ENCODE measurements around the gene UBE2G2.

Gene UBE2G2

GRCh38 chr21:44793592-44794374, 7.8 kb downstream of the UBE2G2 start:
- no peak overlapping the region for H4K5ac ChIP-seq (ENCODE audit: low read length)
- no peak overlapping the region for H2BK5ac ChIP-seq (ENCODE audit: low read length)
- H2BK120ac ChIP-seq (ENCODE audit: low read depth, low read length): no peak overlapping the region
- no peaks in the 10 kb centered on the region for H3K36me3 ChIP-seq (ENCODE audit: control insufficient read depth, insufficient read depth, low read length)
- DNase-seq: no peak
- no peak overlapping the region for H3K27ac ChIP-seq (ENCODE audit: low read depth, low read length)
- H2BK15ac ChIP-seq (replicated peaks; ENCODE audit: low read depth): no peak overlapping the region
- H3K79me1 ChIP-seq (ENCODE audit: low read length): peaks cover 33% of the 10 kb centered on the region
- no peak overlapping the region for H3K9ac ChIP-seq (ENCODE audit: low read length)
- H3K18ac ChIP-seq (ENCODE audit: low read length): no peak overlapping the region
- peaks cover 3% of the 10 kb centered on the region for H3K4me1 ChIP-seq (ENCODE audit: control insufficient read depth, low read depth, low read length)
- no peak overlapping the region for H2AK5ac ChIP-seq (ENCODE audit: low read length)
- peaks cover 69% of the 10 kb centered on the region for H3K79me2 ChIP-seq (ENCODE audit: control insufficient read depth, insufficient read depth, low read length)
- H3K27me3 ChIP-seq (ENCODE audit: insufficient read depth, low read length, poor library complexity): no peaks in the 10 kb centered on the region
- no peak overlapping the region for H3K4me3 ChIP-seq (ENCODE audit: low read length)
- H3K4me2 ChIP-seq (ENCODE audit: low read length): no peak overlapping the region
- H3K56ac ChIP-seq (ENCODE audit: low read length): no peak overlapping the region
- no CpG with 5 or more reads among the region's 4 CpGs for WGBS (ENCODE audit: extremely low coverage, insufficient coverage, low lambda C conversion rate)
- no peak overlapping the region for H3K23ac ChIP-seq (ENCODE audit: low read length)
- H4K8ac ChIP-seq (ENCODE audit: low read depth, low read length): no peak overlapping the region
- H3K4ac ChIP-seq (ENCODE audit: low read depth, low read length): no peak overlapping the region

GRCh38 chr21:44792702-44793591, 8.7 kb downstream of the UBE2G2 start:
- Histone ChIP-seq H2BK5ac (ENCODE audit: low read length) (no peak overlapping the region), H3K79me2 (ENCODE audit: control insufficient read depth, insufficient read depth, low read length) (peaks cover 63% of the 10 kb centered on the region), H3K36me3 (ENCODE audit: control insufficient read depth, insufficient read depth, low read length) (no peaks in the 10 kb centered on the region), H3K4ac (ENCODE audit: low read depth, low read length) (no peak overlapping the region), H3K9ac (ENCODE audit: low read length) (peak overlapping the region; percentile 53), H3K18ac (ENCODE audit: low read length) (no peak overlapping the region), H3K27me3 (ENCODE audit: insufficient read depth, low read length, poor library complexity) (no peaks in the 10 kb centered on the region), H3K4me1 (ENCODE audit: control insufficient read depth, low read depth, low read length) (peaks cover 3% of the 10 kb centered on the region), H3K79me1 (ENCODE audit: low read length) (peaks cover 32% of the 10 kb centered on the region), H3K23ac (ENCODE audit: low read length) (no peak overlapping the region), H3K4me2 (ENCODE audit: low read length) (no peak overlapping the region), H4K5ac (ENCODE audit: low read length) (no peak overlapping the region), H2BK15ac (replicated peaks; ENCODE audit: low read depth) (no peak overlapping the region), H4K8ac (ENCODE audit: low read depth, low read length) (no peak overlapping the region), H3K4me3 (ENCODE audit: low read length) (no peak overlapping the region), H2BK120ac (ENCODE audit: low read depth, low read length) (no peak overlapping the region), H2AK5ac (ENCODE audit: low read length) (no peak overlapping the region), H3K56ac (ENCODE audit: low read length) (peak overlapping the region; percentile 71), H3K27ac (ENCODE audit: low read depth, low read length) (no peak overlapping the region)
- WGBS (ENCODE audit: extremely low coverage, insufficient coverage, low lambda C conversion rate): no CpG with 5 or more reads among the region's 10 CpGs
- peak; percentile 78 for DNase-seq

GRCh38 chr21:44791993-44792392, 9.6 kb downstream of the UBE2G2 start:
- H3K4ac ChIP-seq (ENCODE audit: low read depth, low read length): no peak overlapping the region
- no peak overlapping the region for H2AK5ac ChIP-seq (ENCODE audit: low read length)
- H2BK5ac ChIP-seq (ENCODE audit: low read length): no peak overlapping the region
- H3K27ac ChIP-seq (ENCODE audit: low read depth, low read length): no peak overlapping the region
- no peak overlapping the region for H3K56ac ChIP-seq (ENCODE audit: low read length)
- no peak for DNase-seq
- peaks cover 62% of the 10 kb centered on the region for H3K79me2 ChIP-seq (ENCODE audit: control insufficient read depth, insufficient read depth, low read length)
- no peak overlapping the region for H4K5ac ChIP-seq (ENCODE audit: low read length)
- H3K4me2 ChIP-seq (ENCODE audit: low read length): no peak overlapping the region
- no peak overlapping the region for H3K4me3 ChIP-seq (ENCODE audit: low read length)
- H2BK120ac ChIP-seq (ENCODE audit: low read depth, low read length): no peak overlapping the region
- H2BK15ac ChIP-seq (replicated peaks; ENCODE audit: low read depth): no peak overlapping the region
- 100% methylated on average over 1 of the region's 5 CpGs for WGBS (ENCODE audit: extremely low coverage, insufficient coverage, low lambda C conversion rate)
- no peaks in the 10 kb centered on the region for H3K27me3 ChIP-seq (ENCODE audit: insufficient read depth, low read length, poor library complexity)
- H3K23ac ChIP-seq (ENCODE audit: low read length): no peak overlapping the region
- H3K36me3 ChIP-seq (ENCODE audit: control insufficient read depth, insufficient read depth, low read length): no peaks in the 10 kb centered on the region
- H3K79me1 ChIP-seq (ENCODE audit: low read length): peaks cover 32% of the 10 kb centered on the region
- H3K9ac ChIP-seq (ENCODE audit: low read length): no peak overlapping the region
- no peak overlapping the region for H3K18ac ChIP-seq (ENCODE audit: low read length)
- no peak overlapping the region for H4K8ac ChIP-seq (ENCODE audit: low read depth, low read length)
- H3K4me1 ChIP-seq (ENCODE audit: control insufficient read depth, low read depth, low read length): peaks cover 3% of the 10 kb centered on the region

- no peak overlapping the region for H3K23ac ChIP-seq (ENCODE audit: low read length)
- H3K79me2 ChIP-seq (ENCODE audit: control insufficient read depth, insufficient read depth, low read length): peaks cover 60% of the 10 kb centered on the region
- H3K79me1 ChIP-seq (ENCODE audit: low read length): peaks cover 31% of the 10 kb centered on the region
- H3K56ac ChIP-seq (ENCODE audit: low read length): no peak overlapping the region
- WGBS (ENCODE audit: extremely low coverage, insufficient coverage, low lambda C conversion rate): no CpG with 5 or more reads among the region's 5 CpGs
- no peak for DNase-seq
- no peak overlapping the region for H3K27ac ChIP-seq (ENCODE audit: low read depth, low read length)
- H3K27me3 ChIP-seq (ENCODE audit: insufficient read depth, low read length, poor library complexity): no peaks in the 10 kb centered on the region
- H2BK120ac ChIP-seq (ENCODE audit: low read depth, low read length): no peak overlapping the region
- no peak overlapping the region for H2BK15ac ChIP-seq (replicated peaks; ENCODE audit: low read depth)
- H4K8ac ChIP-seq (ENCODE audit: low read depth, low read length): no peak overlapping the region
- H3K4me3 ChIP-seq (ENCODE audit: low read length): no peak overlapping the region
- H2AK5ac ChIP-seq (ENCODE audit: low read length): no peak overlapping the region
- H3K4me2 ChIP-seq (ENCODE audit: low read length): no peak overlapping the region
- peaks cover 3% of the 10 kb centered on the region for H3K4me1 ChIP-seq (ENCODE audit: control insufficient read depth, low read depth, low read length)
- H3K18ac ChIP-seq (ENCODE audit: low read length): no peak overlapping the region
- no peak overlapping the region for H2BK5ac ChIP-seq (ENCODE audit: low read length)
- no peak overlapping the region for H4K5ac ChIP-seq (ENCODE audit: low read length)
- no peak overlapping the region for H3K4ac ChIP-seq (ENCODE audit: low read depth, low read length)
- H3K36me3 ChIP-seq (ENCODE audit: control insufficient read depth, insufficient read depth, low read length): no peaks in the 10 kb centered on the region
- H3K9ac ChIP-seq (ENCODE audit: low read length): no peak overlapping the region
These were observed 10.4 kb downstream of the UBE2G2 start for GRCh38 chr21:44791246-44791645.

- WGBS (ENCODE audit: extremely low coverage, insufficient coverage, low lambda C conversion rate): no CpG with 5 or more reads among the region's 3 CpGs
- no peak for DNase-seq
These were observed 11.3 kb downstream of the UBE2G2 start for GRCh38 chr21:44790368-44790767.

More at GRCh38 chr21:44790368-44790767, 11.3 kb downstream of the UBE2G2 start:
- no peak overlapping the region for H3K4ac ChIP-seq (ENCODE audit: low read depth, low read length)
- H3K4me3 ChIP-seq (ENCODE audit: low read length): no peak overlapping the region
- peaks cover 3% of the 10 kb centered on the region for H3K4me1 ChIP-seq (ENCODE audit: control insufficient read depth, low read depth, low read length)
- H3K4me2 ChIP-seq (ENCODE audit: low read length): no peak overlapping the region
- H3K79me2 ChIP-seq (ENCODE audit: control insufficient read depth, insufficient read depth, low read length): peaks cover 57% of the 10 kb centered on the region
- no peak overlapping the region for H3K9ac ChIP-seq (ENCODE audit: low read length)
- no peak overlapping the region for H4K8ac ChIP-seq (ENCODE audit: low read depth, low read length)
- no peak overlapping the region for H2BK15ac ChIP-seq (replicated peaks; ENCODE audit: low read depth)
- no peak overlapping the region for H3K18ac ChIP-seq (ENCODE audit: low read length)
- H3K79me1 ChIP-seq (ENCODE audit: low read length): peaks cover 32% of the 10 kb centered on the region
- no peaks in the 10 kb centered on the region for H3K36me3 ChIP-seq (ENCODE audit: control insufficient read depth, insufficient read depth, low read length)
- no peak overlapping the region for H2AK5ac ChIP-seq (ENCODE audit: low read length)
- H3K56ac ChIP-seq (ENCODE audit: low read length): no peak overlapping the region
- no peaks in the 10 kb centered on the region for H3K27me3 ChIP-seq (ENCODE audit: insufficient read depth, low read length, poor library complexity)
- H2BK5ac ChIP-seq (ENCODE audit: low read length): no peak overlapping the region
- no peak overlapping the region for H3K27ac ChIP-seq (ENCODE audit: low read depth, low read length)
- H4K5ac ChIP-seq (ENCODE audit: low read length): no peak overlapping the region
- H3K23ac ChIP-seq (ENCODE audit: low read length): no peak overlapping the region
- H2BK120ac ChIP-seq (ENCODE audit: low read depth, low read length): no peak overlapping the region
